Kidney (tissue), 14 donors: ENCODE data around the gene CENPM. TPM values are rescaled to one million over a fixed set of nuclear protein-coding genes. Genes with fewer than 3 reads are reported as not detected.
A peak's percentile ranks its signal among the peaks of the same experiment; 100 is the strongest.

Experiments used
- DNase-seq, 5 donors: peaks; one replicate each; pipeline ENCODE4 v3.0.0-alpha.2; 2013 to 2020
- FAIRE-seq: peaks from 2 replicates; lab custom pipeline; 2012; peaks lifted over from hg19 to GRCh38; lab: Jason Lieb, UNC
- H3K27ac ChIP-seq, 2 donors: one replicate each; pipeline ENCODE4 v1.7.0; 2013; ENCODE audit warnings: low read depth in 2 of 2, low read length in 2 of 2, inconsistent platforms in 1 of 2
- H3K27me3 ChIP-seq: one replicate; pipeline ENCODE4 v1.7.1; 2013; ENCODE audit warnings: low read length, inconsistent platforms; ENCODE audit not compliant: control insufficient read depth, insufficient read depth
- H3K36me3 ChIP-seq, 3 donors: one replicate each; pipeline versions ENCODE4 v1.7.0 to v1.7.1; 2013; ENCODE audit warnings: low read length in 3 of 3, control low read depth in 1 of 3, inconsistent platforms in 1 of 3; ENCODE audit not compliant: insufficient read depth in 3 of 3, control insufficient read depth in 2 of 3
- H3K4me1 ChIP-seq, 3 donors: one replicate each; pipeline versions ENCODE4 v1.7.0 to v1.7.1; 2013; ENCODE audit warnings: low read length in 3 of 3, inconsistent platforms in 1 of 3, low read depth in 1 of 3; ENCODE audit not compliant: control insufficient read depth in 2 of 3, insufficient read depth in 2 of 3
- H3K4me3 ChIP-seq, 3 donors: one replicate each; pipeline versions ENCODE4 v1.7.0 to v1.8.1; 2013; ENCODE audit warnings: low read length in 3 of 3, control low read depth in 1 of 3, inconsistent platforms in 1 of 3
- H3K9ac ChIP-seq, 3 donors: one replicate each; pipeline versions ENCODE4 v1.7.0 to v1.7.1; 2013; ENCODE audit warnings: low read length in 3 of 3, control low read depth in 1 of 3, inconsistent platforms in 1 of 3
- H3K9me3 ChIP-seq, 3 donors: one replicate each; pipeline versions ENCODE4 v1.7.0 to v1.7.1; 2013; ENCODE audit warnings: low read length in 3 of 3, control low read depth in 1 of 3, inconsistent platforms in 1 of 3; ENCODE audit not compliant: control insufficient read depth in 2 of 3, insufficient read depth in 1 of 3
- intact Hi-C: fragments of 100-400 bp; cut with DNase I; formaldehyde crosslinking; loops from one replicate; pipeline ENCODE4 v1.11.1; 2022
- polyA plus RNA-seq: library from polyadenylated mRNA; stranded (reverse); fragments of 350-450 nt; fragmentation: Illumina TruSeq; extraction: RNeasy Lipid Tissue Mini Kit (QIAGEN cat#74804); gene quantifications from one replicate; pipeline ENCODE4 v1.2.3, GENCODE V29; 2014; ENCODE audit warnings: low read depth, low replicate concordance; ENCODE audit not compliant: insufficient read depth
- total RNA-seq: library from RNA; stranded (reverse); fragmentation: NEBNext Ultra II Directional; extraction: Animal tissue kit (Norgen Biotek cat#: 25700); gene quantifications from one replicate; pipeline ENCODE4 v1.2.1, GENCODE V29; 2021
- TF ChIP-seq, protein P1 (sequence below): IDR thresholded peaks from 3 replicates; pipeline ENCODE4 v1.5.1; 2012; ENCODE audit warnings: mild to moderate bottlenecking, moderate library complexity, borderline replicate concordance; ENCODE audit not compliant: insufficient read depth; ENCODE audit errors: extremely low read depth
- donor health status: control.
- donor health status: control.
- donor health status: control.
- donor health status: control.
- donor health status: control.
- donor health status: DM: yes; HTN: yes; CAD: no.
- donor health status: Normal renal cell carcinoma (clear cell type).

CENPM gene
- total and polyA plus RNA-seq, 2 donors from 2014 or later: 2.8 TPM

DNA sequence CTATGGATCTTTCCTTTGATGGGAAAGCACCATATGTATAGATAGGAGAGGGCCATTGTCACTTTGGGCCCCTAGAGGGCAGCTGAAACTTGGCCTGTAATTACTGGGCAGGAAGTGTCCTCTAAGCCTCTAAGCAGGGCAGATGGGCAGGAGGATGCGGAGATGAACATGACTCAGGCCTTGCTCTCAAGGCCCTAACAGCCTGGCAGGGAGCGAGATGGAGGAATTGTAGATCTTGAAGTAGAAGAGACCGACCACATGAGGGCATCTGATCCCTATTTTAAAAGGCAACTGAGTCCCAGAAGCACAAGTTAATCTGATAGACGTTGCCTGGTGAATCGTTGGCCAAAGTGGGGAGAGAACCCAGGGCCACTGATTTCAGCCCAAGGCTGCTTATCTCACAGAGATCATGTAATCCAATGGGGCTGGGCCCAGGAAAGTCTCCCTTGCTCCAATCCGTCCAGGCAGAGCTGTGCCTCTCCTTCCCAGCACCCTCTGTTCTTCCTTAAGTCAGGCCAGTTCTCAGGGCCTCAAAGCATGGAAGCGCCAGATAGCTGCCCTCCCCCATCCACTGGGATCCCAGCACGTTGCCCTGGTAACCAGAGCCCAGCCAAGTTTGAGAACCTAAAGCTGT lies 19.8 kb upstream of the CENPM start:
- FAIRE-seq: no peak
- H3K9me3 ChIP-seq: no peaks in the 10 kb centered on the region
- intact Hi-C loops: no loop called here
- H3K4me3 ChIP-seq: no peak overlapping the region
- no peak overlapping the region for H3K9ac ChIP-seq
- H3K36me3 ChIP-seq: no peaks in the 10 kb centered on the region
- no peaks in the 10 kb centered on the region for H3K27me3 ChIP-seq
- no peaks in the 10 kb centered on the region for H3K4me1 ChIP-seq
- peak in 3 of 5 donors; percentile 33 to 77 (median 70) for DNase-seq
- TF ChIP-seq, protein P1, sequence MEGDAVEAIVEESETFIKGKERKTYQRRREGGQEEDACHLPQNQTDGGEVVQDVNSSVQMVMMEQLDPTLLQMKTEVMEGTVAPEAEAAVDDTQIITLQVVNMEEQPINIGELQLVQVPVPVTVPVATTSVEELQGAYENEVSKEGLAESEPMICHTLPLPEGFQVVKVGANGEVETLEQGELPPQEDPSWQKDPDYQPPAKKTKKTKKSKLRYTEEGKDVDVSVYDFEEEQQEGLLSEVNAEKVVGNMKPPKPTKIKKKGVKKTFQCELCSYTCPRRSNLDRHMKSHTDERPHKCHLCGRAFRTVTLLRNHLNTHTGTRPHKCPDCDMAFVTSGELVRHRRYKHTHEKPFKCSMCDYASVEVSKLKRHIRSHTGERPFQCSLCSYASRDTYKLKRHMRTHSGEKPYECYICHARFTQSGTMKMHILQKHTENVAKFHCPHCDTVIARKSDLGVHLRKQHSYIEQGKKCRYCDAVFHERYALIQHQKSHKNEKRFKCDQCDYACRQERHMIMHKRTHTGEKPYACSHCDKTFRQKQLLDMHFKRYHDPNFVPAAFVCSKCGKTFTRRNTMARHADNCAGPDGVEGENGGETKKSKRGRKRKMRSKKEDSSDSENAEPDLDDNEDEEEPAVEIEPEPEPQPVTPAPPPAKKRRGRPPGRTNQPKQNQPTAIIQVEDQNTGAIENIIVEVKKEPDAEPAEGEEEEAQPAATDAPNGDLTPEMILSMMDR: peak; percentile 38
- no peak overlapping the region for H3K27ac ChIP-seq

DNA sequence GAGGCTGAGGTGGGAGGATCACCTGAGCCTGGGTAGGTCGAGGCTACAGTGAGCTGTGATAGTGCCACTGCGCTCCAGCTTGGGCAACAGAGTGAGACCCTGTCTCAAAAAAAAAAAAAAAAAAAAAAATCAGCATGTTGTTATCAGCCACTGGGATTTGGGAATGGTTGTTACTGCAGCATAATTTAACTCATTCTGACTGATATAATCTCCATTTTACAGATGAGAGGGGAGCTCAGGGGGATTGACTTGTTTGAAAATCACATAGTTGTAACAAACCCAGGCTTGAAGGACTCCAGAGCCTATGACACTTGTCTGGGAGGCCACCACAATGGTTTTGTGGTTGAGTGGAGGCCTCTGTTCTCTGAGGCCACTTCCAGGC lies 19.3 kb upstream of the CENPM start:
- FAIRE-seq (no peak), DNase-seq (no peak)
- Histone ChIP-seq H3K27me3 (no peaks in the 10 kb centered on the region), H3K4me3 (no peak overlapping the region), H3K4me1 (no peaks in the 10 kb centered on the region), H3K36me3 (no peaks in the 10 kb centered on the region), H3K9me3 (no peaks in the 10 kb centered on the region), H3K27ac (no peak overlapping the region), H3K9ac (no peak overlapping the region)
- intact Hi-C loops: no loop called here
- TF ChIP-seq, protein P1: no peak

DNA sequence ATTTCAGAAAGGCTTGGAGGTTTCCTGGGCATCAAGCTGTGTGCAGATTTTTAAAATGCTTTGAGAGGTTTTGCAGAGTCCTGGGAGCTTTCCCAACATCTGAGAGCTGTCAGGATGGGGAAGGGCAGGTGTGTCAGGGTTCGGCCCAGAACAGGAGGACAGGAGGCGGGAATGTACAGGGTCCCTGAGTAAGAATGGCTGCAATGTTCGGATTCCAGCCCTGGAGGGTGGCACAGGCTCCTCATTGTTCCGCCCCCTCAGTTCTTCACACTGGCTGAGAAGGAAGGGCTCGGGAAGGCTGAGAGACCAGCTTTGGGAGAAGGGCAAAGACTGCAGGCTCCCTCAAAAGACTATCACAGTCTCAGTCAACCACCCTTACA lies 17.1 kb upstream of the CENPM start:
- no peak overlapping the region for H3K9ac ChIP-seq
- H3K27me3 ChIP-seq: no peaks in the 10 kb centered on the region
- no peaks in the 10 kb centered on the region for H3K9me3 ChIP-seq
- H3K4me1 ChIP-seq: peaks cover 0 to 4% (median 0%) of the 10 kb centered on the region in 3 donors
- H3K27ac ChIP-seq: no peak overlapping the region
- intact Hi-C loops: no loop called here
- H3K36me3 ChIP-seq: no peaks in the 10 kb centered on the region
- FAIRE-seq (no peak), DNase-seq (no peak)
- TF ChIP-seq, protein P1: no peak
- H3K4me3 ChIP-seq: no peak overlapping the region
